Gastroesophageal sphincter (tissue), 3 donors: ENCODE results near the gene VAV2.

ENCODE experiments used
- EP300 ChIP-seq: sonication (generic); formaldehyde crosslinking; IDR thresholded peaks from one replicate; pipeline ENCODE4 v1.6.1; 2017; ENCODE audit warnings: antibody characterized with exemption, mild to moderate bottlenecking
- POLR2A ChIP-seq, 2 donors: fragments of 450-650 bp; IDR thresholded peaks; one replicate each; pipeline ENCODE4 v1.6.1; 2017; ENCODE audit warnings: antibody characterized with exemption in 2 of 2, mild to moderate bottlenecking in 2 of 2, moderate library complexity in 1 of 2
- POLR2AphosphoS5 ChIP-seq: sonication (generic); formaldehyde crosslinking; IDR thresholded peaks from one replicate; pipeline ENCODE4 v1.6.1; 2017; ENCODE audit warnings: antibody characterized with exemption
- TF ChIP-seq, protein P1 (sequence below), 4 experiments: fragments of 200-600 bp in 2 of 4; fragments of 450-650 bp in 2 of 4; sonication (generic) in 1 of 4; IDR thresholded peaks; one replicate each; pipeline ENCODE4 v1.5.1; 2017 to 2019; ENCODE audit warnings: antibody characterized with exemption in 4 of 4, mild to moderate bottlenecking in 2 of 4, moderate library complexity in 2 of 4

DNA sequence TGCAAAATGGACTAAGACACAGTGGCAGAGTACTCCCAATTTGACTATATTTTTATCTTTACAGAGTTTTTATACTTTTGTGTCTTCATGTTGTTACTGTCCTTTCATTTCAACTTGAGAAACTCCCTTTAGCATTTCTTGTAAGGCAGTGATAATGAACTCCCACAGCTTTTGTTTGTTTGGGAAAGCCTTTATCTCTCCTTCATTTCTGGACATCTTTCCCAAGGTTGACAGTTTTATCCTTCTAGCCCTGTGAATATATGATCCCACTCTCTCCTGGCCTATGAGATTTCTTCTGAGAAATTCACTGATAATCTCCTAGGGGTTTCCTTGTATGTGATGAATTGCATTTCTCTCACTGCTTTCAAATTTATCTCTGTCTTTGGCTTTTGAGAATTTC, 244.8 kb downstream of the VAV2 start:
- TF ChIP-seq, protein P1, sequence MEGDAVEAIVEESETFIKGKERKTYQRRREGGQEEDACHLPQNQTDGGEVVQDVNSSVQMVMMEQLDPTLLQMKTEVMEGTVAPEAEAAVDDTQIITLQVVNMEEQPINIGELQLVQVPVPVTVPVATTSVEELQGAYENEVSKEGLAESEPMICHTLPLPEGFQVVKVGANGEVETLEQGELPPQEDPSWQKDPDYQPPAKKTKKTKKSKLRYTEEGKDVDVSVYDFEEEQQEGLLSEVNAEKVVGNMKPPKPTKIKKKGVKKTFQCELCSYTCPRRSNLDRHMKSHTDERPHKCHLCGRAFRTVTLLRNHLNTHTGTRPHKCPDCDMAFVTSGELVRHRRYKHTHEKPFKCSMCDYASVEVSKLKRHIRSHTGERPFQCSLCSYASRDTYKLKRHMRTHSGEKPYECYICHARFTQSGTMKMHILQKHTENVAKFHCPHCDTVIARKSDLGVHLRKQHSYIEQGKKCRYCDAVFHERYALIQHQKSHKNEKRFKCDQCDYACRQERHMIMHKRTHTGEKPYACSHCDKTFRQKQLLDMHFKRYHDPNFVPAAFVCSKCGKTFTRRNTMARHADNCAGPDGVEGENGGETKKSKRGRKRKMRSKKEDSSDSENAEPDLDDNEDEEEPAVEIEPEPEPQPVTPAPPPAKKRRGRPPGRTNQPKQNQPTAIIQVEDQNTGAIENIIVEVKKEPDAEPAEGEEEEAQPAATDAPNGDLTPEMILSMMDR (IDR thresholded peaks at IDR 0.05) = no peak
- TF ChIP-seq POLR2A (IDR thresholded peaks at IDR 0.05) = no peak
- TF ChIP-seq POLR2AphosphoS5 = no peak
- no peak for TF ChIP-seq EP300
